ENCODE results near the gene GTF3C5.

Gene GTF3C5

DNA sequence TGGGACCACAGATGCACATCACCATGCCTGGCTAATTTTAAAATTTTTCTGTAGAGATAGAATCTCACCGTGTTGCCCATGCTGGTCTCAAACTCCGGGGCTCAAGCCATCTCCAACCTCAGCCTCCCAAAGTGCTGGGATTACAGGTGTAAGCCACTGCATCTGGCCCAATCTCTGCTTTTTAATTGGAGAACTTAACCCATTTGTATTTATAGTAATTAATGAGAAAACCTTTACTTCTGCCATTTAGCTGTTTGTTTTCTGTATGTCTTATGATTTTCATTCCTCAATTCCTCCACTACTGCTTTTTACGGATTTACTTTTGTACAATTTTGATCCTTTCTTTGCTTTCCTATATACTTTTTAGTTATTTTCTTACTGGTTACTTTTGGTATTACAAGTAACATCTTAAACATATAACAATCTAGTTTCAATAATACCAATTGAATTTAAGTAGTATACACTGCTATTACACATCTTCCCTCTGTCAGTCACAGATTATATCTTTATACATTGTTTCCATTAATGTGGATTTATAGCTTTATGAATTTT is 64.1 kb downstream of the GTF3C5 start:
- DNase-seq = no peak

DNA sequence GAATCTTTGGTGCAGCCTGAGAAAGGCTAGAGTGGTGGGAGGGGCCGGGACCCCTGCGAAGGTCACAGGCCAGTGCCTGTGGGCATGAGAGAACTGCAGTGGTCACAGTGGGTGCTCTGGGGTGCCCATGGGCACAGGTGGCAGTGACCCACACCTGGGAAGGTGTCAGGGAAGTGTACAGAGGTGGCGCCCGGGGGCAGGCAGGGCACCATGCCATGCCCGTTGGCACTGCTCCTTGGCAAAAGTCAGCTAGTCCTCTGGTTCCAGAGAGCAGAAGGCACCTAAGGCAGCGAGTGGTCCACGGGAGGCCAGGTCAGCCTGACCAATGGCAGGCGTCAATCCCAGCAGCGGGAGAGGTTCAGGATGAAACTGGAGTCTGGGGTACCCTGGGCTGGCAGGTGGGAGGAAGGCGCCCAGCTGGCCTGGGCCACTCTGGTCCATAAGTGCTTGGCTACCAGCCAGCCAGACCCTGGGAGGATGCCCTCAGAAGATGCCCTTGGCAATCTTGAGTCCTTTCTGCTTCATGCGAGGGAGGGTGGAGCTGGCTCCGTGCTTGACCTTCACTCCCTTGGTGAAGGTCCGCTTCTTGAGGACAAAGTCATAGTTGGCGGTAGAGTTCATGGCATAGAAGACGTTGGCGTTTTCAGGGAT is 67.4 kb downstream of the GTF3C5 start:
- no peak for DNase-seq

DNA sequence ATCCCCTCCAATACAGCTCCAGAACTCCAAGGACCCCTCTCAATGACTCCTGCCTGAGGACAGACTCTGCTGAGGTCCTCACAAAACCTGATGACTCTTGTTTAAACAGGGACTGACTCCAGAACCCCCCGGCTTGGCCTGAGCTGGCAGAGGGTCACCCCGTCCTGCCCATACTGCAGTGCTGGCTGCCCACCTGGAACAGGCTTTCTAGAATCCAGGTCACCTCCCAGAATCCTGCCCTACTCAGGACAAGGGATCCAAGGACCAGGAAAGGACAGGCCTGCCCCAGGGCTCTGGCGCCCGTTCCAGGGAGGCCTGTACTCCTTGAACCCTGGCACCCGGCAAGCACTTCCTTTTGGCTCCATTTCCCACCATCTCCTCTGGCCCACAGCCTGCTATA is 68.1 kb downstream of the GTF3C5 start:
- DNase-seq = no peak

DNA sequence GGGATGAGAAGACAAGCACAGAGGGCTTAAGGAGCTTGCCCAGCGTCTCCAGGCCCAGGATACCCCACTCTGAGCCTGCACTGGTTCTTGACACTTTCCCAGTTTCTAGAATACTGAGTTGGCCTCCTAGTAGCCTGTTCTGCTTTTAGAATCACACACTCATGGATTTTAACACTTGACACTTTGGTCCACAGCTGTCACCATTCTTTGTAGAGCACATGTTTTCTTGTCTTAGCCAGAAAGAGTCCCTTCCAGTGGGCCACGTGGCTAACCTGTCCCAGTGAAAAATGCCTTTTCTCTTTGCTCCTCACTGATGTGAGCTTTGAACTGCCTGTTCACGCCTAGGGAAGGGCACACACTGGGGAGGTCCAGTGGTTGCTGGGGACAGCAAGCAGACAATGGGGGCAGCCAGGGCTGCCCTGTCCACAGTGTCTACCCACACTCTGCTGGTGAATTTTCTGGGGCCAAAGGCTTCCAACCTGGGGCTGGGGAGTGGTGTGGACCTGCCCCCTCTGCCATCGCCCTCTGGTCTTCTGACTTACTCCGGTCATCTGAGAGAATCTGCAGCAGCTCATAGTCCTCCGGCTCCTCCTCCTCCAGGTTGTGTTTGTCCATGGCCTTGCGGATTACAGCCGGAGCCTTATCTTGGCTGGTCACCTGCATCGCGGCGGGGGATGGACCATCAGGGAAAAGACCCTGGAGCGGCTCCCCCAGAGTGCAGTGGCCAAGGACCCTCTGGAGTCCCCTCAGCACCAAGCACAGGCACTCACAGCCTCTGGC is 69.1 kb downstream of the GTF3C5 start:
- DNase-seq = no peak

DNA sequence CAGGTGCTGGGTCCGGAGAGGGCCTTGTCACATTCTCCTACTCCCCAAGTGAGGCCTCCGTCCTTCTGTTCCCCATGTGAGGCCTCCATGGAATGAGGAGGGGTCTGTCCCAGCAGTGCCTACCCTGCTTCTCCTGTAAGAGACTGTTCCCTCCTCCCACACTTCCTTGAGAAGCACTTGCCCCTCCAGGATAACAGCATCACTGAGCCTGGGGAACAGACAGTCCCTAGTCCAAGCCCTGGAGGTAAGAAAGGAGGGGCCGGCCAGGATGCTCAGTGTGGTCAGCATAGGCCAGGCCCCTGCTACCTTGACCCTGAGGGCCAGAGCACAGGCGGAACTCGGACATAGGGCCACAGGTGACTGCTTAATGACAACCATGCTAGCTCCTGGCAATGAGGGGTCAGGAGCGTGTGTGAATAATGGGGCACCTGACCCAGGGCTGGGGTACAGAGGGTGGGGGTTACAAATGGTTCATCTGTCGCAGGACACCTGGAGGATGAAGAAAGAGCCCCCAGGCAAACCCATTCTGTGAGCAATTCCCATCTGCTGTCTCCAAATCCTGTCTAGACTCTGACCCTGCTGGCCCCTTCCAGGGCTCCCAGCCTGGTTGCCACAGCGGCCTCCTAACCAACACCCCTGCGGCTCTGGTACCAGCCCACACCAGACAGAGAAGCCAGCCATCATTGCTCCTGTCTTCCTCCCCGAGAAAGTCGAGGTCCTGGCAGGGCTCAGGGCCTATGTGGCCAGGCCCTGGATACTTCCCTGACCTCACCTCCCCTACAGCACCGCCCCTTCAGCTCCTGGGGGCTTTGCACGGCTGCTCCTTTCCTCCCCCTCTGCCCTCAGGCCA is 69.9 kb downstream of the GTF3C5 start:
- DNase-seq = no peak

DNA sequence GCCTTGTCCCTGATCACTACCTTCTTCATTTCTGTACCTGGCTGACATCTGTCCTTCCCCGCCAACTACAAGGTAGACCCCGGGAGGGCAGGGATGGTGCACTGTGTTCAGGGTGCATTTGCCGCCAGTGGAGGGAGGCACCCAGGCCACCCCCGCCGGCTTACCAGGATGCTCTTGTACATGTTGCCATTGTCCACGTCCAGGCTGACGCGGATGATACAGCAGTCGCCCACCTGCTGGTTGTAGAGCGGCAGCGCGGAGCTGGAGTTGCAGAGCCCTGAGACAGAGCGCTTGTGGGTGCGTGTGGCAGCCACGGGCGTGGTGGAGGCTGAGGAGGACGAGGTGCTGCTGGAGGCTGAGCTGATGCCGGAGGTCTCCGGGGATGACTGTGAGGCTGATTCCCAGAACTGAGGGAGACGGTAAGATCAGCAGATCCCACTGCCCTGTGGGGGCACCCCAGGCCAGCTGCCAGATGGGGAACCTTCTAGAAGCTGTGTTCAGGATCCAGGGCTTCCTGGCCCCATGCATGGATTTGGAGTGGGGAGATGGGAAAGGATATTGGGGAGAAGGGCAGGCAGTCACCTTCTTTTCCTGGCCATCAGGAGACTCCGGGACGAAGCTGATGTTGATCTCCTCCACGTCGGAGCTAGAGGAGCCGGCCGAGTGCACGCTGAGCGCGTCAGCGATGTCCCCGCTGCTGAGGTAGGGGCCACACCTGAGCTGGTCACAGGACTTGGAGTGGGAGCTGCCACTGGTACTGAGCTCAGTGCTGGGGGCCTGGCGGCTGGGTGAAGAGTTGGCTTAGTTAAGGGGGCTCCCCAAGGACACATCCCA is 70.8 kb downstream of the GTF3C5 start:
- no peak for DNase-seq

DNA sequence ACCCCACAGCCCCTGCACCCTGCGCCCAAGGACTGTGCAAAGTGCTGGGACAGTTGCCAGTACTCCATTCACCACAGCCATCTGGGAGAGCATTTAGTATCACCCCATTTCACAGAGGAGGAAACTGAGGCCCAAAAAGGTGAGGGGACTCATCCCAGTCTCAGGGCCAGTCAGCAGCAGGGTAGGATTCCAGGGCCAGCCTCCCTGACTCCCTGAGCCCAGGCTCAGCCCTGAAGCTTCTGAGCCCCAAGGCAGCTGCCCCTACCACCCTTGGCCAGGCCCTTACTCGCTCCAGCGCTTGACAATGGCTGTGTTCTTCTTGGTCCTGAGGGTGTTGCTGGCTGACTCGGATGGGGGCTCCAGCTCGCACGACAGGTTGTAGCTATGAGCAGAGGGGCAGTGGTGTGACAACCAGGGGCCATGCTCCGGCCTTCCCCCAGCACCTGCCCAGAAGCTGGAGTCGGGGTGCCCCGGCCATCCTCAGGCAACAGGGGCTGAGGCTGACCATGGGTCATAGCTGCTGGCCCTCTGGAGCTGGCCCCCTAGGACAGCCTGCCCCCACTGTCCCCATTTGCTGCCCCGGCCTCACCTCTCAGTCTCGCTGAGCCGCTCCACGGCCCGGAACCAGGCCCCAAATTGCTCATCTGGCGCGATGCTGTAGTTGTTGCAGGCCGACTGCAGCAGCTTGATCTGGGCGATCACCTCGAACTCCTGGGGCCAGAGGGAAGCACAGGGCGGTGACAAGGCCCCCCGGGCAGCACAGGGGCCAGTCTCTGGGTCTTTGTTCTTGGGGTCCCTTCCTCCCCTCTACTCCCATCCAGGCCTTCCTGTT is 71.6 kb downstream of the GTF3C5 start:
- no peak for DNase-seq

DNA sequence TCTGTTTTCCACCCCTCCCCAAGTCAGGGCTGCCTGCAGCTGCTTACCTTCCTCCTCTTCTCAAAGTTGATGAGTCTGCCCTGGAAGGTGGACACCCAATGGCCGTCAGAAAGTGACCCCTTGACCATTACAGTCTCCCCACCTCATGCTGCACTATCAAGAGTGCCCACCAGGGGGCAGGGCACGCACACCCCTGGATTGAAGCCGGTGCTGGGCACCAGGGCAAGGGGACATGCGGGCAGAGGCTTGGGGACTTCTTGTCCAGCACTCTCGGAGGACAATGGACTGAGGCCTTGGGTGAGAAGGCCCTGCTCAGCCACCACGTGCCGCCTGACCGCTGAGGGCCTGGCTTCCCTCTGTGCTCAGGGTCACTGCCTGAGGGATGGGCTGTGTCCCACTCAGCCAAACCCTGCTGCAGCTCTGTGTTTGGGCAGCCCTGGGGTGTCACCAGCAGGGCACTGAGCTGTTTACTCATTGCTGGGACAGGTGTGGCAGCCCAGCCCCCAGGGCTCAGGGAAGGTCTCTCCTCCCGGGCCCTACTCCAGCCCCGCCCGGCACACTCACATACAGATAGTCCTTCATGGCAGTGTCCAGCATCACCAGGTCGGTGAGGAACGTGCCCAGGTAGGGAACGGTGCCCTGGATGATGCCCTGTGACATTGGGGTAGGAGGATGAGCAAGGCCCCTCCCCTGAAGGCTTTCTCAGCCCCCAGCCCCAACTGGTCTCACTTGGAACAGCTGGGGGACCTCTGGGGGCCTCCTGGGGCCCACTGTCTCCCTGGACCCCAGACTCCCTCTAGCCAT is 72.6 kb downstream of the GTF3C5 start:
- no peak for DNase-seq

DNA sequence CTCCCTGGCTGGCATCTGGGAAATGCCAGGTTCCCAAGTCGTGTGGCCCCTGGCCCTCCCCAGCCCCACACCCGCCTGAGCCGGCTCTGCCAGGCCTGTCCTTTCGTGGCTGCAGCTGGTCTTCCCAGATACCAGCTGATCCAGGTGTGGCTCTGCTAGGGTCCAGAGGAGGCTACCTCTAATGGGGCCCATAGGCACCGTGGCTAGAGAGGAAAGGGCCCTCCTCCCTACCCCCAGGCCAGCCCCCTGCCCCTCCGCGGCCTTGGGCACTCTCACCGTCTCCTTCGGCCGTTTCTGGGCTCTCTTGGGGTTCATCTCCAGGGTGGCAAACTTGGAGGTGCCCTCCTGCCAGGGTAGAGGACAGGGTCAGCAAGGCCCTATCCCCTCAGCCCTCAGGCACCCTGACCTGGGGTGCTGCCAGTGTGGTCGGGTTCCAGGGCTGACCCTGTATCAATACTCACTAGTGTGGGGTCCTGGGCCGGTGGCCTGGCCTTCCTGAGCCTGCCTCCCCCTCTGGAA is 73.2 kb downstream of the GTF3C5 start:
- DNase-seq = no peak

DNA sequence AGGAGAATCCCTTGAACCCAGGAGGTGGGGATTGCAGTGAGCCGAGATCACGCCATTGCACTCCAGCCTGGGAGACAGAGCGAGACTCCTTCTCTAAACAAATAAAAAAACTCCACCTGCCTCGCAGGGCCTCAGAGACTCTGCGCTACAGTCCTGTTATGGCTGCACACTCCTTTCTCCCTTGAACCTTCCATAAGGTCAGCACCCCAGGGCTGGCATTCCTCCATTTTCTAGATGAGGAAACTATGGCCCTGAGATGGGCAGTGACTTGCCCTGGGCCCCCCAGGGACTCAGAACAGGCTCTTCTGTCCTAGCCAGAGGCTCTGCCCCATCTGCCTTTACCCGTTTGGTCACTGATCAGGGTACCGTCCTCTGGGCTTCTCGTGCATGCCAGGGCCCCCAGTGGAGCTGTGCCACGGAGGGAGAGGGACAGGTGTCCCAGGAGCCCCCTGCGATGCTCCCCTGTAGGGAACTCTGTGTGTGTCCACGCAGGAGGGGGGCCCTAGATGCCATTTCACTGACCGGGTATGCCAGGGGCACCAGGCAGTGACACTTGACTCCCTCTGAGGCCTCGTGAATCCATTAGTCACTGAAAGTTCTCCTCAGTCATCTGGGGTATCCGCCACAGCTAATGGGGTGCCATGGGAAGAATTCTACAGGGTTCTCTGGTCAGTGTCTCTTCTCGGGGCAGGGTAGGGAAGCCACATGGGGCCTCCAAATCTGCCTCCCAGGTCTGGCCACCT is 74.1 kb downstream of the GTF3C5 start:
- no peak for DNase-seq

DNA sequence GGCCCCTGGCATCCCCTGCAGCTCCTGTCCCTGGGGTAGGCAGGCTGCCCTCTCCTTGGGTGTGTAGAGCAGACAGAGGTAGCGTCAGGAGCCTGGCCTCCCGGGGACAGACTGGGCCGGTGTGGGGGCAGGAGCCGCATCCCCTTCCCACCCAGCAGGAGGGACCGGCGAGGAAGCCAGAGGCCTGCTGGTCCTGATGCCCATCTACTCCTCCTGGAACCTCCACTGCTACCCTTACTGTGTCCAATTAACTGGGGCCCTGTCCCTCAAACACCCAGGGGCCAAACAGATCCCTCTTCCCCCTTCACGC is 74.6 kb downstream of the GTF3C5 start:
- no peak for DNase-seq

DNA sequence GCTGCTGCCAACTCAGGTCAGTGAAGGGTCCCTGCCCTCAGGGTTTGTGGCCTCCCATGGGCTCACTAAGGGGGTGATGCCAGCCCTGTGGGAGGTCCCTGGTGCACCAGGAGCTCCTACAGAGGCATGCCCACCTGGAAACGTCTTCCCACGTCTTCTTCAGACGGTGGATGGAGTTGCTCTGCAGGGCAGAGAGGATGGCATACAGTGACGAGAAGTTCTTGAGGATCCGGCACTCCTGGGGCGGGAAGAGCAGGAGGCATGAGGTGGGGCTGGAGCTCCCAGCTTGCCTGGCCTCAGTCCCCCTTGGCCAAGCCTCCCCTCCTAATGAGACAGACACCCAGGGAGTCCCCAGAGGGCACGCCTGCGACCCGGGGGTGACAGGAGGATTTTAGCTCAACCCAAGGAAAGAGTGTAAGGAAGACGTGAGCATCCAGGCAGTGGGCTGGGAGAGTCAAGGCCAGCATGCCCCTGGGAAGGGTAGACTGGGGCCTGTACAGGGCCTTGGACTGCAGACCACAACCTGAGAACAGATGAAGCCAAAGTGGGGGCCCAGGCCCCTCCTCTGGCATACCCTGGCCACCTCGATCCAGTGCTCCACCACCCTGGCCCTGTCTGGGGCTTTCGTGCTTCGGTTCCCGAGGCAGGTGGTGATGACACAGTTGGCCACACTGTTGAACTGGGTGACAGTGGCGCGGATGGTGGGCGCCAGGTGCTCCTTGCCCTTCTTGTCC is 75.9 kb downstream of the GTF3C5 start:
- DNase-seq = no peak

DNA sequence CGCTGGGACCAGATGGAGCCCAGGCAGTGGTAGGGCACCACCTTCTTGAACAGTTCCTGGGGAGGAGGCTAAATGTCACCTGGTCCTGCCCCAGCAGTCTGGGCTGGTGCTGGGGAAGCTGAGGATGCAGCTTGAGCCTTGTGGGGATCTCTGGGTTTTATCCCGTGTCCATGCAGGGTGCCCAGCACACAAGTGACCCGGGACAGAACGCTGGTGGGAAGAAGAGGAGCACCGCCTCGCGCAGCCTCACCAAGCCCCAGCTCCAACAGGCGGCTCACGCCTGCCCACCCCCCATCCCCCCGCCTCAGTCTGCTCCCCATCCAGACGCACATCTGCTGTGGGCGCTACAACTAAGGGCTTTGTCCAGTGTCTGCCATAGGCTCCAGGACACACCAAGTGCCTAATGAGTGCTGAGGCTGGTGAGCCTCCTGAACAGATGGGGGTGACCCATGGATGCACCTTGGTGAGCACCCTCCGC is 76.5 kb downstream of the GTF3C5 start:
- DNase-seq = no peak

All from NCI-H226 (cell line).